GM19043 (cell line): ENCODE results near the gene NCF4.

Source experiments
- ATAC-seq: cut with Tn5 transposase; IDR thresholded peaks from one replicate; pipeline ENCODE4 v1.9.1; 2021; ENCODE audit warnings: low read depth; ENCODE audit not compliant: unreplicated experiment

Gene NCF4

DNA sequence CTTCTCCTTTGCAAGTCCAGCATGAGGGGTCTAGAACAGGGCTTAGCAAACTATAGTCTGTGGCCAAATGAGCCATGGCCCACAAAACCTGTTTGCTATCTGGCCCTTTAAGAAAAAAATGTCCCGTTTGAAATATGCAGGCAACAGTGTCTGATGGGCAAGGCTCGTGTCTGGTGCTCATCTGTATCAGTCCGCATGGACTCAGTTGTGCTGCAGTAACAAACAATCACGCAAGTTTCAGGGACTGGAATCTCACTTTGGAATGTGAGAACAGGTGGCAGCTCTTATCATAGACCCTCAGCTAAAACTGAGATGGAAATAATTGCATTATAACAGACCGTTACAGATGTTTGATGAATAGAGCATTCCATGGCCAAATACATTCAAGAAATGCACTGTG lies 24.9 kb upstream of the NCF4 start:
- ATAC-seq: no peak

DNA sequence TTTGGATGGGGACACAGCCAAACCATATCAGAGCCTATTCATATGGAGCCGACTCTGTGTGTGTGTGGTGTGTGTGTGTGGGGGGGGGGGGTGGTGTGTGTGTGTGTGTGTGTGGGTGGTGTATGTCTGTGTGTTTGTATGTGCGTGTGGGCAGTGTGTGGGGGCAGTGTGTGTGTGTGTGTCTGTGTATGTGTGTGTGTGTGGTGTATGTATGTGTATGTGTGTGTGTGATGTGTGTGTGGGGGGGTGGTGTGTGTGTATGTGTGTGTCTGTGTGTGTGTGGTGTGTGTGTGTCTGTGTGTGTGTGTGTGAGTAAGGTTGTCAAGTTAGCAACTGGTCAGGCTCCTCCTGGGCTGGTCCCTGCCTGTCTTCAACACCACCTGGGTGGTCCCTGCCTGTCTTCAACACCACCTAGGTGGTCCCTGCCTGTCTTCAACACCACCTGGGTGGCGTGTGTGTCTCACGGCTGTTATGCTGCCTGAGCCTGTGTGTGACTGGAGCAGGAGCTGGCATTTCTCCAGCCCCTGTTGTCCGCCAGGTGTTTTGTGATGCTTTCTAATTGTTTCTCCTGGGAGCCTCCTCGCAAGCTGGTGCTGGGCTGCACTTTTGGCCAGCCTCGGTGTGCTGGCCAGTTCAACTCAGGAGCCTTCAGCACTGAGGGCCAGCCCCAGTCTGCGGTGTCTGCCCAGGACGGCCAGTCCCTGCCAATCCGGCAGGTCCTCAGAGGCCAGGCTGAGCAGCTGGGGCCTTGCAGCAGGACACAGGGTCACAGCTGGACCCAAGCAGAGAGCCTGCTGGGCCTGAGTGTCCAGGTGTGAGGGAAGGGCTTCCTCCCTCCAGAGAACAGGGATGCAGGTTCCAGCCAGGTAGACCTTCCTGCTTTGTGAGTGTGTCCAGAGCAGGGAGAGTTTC lies 22.4 kb upstream of the NCF4 start:
- ATAC-seq: no peak

DNA sequence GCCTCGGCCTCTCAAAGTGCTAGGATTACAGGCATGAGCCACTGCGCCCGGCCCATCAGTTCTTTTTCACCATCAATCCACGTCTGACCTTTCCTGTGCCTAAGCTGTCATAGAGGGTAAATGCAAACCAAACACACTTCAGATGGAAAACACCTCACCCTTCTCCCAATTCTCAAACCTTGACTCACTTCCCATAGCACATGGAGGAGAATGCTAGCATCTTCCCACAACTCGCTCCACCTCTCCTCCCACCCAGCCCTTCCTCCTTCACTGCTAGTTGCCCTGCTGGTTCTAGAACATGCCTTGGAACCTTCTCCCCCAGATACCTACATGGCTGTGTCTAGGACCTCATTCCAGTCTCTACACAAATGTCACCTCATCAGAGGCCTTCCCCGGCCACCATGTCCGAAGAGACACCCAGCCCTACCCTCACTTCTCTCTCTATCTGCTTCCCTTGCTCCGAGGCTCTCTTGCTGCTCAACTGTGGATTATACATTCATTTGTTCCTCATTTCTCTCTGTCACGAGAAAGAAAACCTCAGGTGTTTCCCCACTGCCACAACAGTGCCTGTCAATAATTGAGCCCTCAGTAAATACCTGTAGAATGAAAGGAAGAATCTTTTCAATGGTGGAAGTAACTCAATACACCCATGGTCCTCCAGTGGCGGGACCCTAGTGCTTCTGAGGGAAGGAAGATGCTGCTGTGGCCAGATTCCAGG lies 21.3 kb upstream of the NCF4 start:
- no peak for ATAC-seq

DNA sequence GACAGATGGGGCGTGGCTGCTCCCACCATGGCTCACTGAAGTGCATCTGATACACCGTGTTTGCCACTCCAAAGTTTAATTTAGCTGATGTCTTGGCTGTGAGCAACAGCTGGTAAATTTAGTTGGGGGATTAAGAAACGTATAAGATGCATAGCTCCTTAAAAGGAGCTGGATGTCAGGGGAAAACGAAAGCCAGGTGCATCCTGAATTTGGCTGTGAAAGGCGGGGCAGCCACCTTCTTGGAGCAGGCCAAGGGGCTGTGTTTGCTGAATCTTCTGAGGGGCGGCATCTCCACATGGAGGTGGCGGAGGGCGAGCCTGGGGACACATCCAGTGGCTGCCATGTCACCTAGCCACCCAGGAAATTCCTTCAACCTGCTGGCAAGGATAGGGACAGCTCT lies 20.7 kb upstream of the NCF4 start:
- no peak for ATAC-seq

DNA sequence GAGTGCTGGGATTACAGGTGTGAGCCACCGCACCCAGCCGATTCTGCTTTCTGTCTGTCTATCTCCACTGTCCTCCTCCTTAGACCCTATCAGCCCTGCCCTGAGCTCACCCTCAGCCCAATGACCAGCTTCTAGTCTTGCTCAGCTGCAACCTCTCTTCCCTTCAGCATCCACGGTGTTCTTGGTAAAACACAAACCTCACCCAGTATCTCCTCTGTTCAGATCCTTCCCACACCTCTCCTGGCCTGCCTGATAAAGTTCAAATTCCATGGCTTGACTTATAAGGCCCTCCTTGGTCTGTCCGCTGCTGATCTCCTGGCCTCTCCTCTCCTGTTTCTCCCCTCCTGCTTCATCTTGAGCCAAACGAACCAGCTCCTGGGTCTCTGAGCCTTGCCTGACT lies 14.5 kb upstream of the NCF4 start:
- no peak for ATAC-seq

DNA sequence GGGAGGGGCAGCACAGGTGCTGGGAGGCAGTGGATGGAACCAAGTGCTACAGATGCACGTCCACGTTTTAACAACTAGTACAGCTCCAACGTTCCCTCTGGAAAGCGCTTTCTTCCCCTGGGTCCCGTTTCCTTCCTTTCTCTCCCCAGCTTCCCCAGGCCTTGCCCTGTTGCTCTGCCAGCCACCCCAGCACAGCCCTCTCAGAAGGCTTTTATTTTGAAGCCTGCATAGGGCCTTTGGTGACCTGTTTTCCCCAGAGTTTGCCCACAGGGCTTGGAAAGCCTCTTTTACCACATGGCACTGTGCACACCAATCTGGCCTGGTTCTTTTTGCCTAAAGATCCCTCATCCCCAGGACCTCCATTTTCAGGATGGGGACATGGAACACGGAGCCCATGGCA lies 13.9 kb upstream of the NCF4 start:
- ATAC-seq: no peak

DNA sequence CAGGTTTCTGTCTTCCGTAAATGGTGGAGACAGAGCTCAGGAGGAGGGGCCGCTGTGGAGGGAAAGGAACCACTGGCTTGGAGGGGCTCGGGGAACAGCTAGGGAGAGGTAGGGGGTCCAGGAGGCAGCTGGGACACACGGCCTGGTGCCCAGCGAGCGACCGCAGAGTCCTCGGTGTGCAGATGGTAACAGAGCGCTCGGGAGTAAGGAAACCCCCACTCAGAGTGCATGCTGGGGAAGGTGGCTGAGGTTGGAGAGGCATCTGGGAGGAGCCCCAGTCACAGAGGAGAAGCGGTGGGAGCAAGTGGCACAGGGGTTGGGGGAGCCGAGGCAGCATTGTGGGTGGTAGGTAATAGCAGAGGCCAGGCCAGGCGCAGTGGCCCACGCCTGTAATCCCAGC lies 10.8 kb upstream of the NCF4 start:
- no peak for ATAC-seq

DNA sequence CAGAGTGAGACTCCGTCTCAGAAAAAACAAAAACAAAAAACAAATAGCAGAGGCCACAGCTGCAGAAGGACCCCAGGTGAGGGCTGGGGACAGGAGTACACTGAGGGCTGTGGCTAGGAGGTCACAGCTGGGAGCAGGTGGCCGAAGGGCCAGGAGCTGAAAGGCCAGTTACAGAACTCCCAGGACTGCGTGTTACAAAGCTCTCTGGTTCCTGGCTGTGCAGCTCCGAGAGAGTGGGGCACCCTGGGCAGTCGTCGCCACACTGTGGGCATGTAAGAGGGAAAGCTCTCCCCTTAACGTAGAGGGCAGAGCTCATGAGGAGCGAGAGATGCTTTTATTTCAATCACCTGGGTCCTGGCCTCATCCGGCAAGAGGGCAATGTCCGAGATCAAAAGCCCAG lies 10.1 kb upstream of the NCF4 start:
- no peak for ATAC-seq

DNA sequence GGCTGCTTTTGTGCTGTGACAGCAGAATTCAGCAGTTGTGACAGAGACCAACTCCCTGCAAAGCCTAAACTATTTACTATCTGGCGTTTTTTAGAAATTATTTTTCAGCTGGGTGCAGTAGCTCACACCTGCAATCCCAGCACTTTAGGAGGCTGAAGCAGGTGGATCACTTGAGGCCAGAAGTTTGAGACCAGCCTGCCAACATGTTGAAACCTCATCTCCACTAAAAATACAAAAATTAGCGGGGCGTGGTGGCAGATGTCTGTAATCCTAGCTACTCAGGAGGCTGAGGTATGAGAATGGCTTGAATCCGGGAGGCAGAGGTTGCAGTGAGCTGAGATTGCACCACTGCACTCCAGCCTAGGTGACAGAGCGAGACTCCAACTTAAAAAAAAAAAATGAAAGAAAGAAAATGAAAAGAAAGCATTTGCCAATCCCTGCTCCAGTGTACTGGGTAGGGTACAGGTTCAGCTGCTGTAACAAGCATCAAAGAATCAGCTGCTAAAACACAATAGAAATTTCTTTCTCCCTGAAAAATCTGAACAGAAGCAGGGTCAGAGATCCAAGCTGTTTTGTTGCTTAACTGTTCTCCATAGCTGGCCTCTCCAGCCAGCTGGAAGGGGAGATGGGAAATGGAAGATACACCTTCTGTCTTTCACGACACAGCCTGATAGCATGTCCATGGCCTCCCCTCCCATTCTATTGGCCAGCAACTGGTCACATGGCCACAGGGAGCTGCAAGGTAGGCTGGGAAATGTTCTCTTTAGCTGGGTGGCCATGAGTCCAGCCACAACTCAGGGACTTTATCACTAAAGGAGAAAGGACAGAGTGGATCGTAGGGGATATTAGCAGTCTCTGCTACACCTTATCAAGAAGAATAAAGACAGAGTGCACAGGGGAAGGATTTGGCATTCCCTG lies 8.5 kb upstream of the NCF4 start:
- ATAC-seq: no peak

DNA sequence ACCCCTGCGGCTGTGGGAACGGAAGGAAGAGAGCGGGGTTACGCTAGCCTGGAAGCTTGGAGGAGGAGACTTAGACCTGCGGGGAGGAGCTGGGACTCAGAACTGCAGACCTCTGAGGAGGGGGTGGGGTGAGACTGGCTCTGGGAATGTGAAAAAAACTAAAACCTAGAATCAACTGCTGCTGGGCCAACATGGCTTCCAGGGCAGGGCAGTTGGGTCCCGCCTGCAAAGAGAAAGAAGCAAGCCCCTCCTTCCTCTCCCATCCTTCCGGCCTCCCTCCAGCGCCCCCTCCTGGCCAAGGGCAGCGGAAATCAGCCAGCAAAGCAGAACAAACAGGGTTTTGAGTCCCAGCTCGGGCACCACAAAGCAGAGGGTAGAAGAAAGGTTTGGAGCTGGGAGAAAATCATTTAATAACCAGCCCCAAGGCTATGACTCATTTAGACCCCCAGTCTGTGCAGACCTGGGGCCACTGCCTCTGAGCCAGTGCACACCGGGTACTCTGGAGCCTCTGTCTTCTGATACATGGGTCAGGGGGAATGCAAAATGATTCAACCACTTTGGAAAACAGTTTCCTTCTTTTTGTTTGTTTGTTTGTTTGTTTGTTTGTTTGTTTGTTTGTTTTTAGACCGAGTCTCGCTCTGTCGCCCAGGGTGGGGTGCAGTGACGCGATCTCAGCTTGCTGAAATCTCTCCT lies 7.3 kb upstream of the NCF4 start:
- ATAC-seq: no peak

DNA sequence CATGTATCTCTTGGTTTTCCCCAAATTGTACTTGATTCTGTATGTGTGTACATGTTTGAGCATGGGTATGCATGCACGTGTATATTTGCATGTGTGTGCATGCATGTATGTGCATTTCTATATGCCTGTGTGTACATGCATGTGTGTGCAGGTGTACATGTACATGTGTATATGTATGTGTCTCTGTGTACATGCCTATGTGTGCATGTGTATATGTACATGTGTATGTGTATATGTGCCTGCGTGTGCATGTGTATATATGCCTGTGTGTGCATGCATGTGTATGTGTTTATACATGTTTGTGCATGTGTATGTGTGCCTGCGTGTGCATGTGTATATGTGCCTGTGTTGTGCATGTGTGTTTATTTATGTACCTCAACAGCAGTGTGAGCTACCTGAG lies 5.3 kb upstream of the NCF4 start:
- ATAC-seq: no peak

DNA sequence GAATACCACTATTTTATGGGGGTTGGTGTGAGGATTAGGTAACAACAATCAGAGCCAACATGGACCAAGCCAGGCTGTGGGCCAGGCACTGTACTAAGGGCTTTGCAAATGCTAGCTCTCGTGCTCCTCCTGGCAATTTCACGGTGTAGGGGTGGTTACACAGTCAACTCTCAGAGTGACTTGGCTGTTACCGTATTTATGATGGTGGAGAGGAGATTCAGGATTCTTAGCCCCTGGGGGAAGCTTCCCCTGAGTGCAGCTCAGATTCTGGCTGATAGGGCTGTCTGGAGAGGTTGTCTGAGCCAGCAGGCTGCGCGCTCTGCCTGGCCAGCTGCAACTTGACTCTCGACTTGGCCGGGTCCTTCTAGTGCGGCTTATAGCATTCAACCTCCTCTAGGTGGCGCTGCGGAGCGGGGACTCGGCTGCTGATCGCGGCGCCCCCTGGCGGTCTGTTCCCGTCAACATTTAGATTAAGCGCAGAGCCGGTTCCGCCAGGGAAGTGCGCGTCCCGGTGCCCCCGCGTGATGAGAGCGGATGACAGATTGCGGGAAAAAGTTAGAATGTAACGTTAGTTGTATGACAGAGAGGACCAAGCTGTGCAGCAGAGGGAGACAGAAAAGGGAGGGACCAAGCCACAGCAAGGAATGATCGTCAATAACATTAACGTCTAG lies 4.5 kb upstream of the NCF4 start:
- ATAC-seq: no peak

DNA sequence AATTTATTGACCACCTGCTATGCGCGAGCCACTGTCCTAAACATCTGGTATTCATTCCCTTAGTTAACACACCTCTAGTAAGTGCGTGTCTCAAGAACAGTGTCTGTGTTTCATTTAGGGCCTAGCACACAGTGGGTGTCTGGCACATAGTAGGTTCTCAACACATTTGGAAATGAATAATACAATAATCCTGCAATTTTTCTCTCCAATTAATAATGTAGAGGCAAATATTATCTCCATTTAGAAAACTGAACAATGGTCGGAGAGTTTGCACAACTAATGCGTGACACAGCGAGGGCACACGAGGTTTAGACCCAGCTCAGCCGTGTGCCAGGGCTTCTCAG lies 4.0 kb upstream of the NCF4 start:
- ATAC-seq: no peak

DNA sequence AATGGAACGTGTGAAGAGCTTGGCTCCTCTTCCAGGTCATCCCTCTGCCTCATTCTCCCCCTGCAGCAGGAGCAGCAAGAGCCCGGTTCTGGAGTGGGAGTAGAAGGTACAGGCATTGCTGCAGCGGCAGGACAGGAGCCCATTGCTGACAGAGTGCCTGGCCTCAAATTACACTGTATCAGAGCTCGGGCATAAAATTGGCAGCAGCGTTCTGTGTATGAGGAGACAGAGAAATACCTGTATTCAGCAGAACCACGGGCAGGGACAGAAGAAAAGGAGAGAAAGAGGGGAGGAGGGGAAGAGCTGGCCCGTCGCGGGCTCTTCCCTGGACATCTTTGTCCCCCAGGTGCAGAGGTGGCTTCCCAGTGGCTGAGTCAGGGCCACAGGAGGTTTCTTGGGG lies 2.6 kb upstream of the NCF4 start:
- no peak for ATAC-seq

DNA sequence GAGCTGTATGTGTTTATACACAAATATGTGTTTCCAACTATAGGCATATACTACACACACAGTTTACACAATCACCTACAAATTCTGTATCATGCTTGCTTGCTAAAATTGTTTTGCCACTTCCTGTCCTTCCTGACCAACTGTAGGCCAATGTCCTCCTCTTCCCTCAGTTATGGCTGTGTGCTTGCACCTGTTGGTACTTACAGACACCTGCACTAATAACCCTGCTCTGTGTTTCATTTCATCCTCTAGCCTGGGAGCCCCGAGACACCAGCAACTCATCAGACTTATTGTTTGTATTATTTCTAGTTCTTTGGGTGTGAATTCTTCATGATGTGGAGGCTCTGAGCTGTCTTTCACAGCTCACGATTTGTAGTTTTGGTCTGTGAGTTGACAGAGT lies 1.8 kb upstream of the NCF4 start:
- ATAC-seq: no peak

DNA sequence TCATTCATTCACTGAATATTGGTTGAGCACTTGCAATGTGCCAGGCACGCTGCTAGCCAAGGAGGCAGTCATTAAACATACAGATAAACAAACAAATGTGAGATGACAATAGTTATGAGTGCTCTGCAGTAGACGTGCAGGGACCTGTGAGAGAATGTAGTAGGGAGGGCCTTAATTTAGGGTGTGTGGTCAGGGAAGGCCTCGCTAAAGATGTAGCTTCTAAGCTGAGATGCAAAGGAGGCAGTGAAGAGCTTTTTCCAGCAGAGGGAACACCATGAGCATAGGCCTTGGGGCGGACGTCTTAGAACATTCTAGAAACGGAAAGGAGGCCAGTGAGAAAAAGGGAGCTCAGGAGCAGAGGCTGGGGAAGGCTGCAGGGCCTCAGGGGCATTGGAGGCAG lies 789 bp upstream of the NCF4 start:
- ATAC-seq: no peak

DNA sequence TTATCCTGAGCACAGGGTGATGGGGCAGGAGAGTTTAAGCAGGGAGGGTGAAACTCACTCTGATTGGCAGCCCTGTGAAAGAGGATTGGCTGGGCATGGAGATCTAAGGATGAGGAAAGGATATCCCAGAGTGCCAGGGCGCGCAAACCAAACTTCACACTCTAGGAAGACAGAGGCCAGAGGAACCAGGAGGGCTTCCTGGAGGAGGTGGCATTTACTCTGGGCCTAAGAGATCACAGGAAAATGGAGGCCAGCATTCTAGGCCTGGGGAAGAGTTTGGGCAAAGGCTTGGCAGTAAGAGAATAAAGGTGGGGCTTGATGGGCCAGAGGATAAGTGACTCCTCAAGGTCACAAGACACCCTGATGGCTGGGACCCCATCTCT lies 377 bp upstream of the NCF4 start:
- ATAC-seq: no peak

DNA sequence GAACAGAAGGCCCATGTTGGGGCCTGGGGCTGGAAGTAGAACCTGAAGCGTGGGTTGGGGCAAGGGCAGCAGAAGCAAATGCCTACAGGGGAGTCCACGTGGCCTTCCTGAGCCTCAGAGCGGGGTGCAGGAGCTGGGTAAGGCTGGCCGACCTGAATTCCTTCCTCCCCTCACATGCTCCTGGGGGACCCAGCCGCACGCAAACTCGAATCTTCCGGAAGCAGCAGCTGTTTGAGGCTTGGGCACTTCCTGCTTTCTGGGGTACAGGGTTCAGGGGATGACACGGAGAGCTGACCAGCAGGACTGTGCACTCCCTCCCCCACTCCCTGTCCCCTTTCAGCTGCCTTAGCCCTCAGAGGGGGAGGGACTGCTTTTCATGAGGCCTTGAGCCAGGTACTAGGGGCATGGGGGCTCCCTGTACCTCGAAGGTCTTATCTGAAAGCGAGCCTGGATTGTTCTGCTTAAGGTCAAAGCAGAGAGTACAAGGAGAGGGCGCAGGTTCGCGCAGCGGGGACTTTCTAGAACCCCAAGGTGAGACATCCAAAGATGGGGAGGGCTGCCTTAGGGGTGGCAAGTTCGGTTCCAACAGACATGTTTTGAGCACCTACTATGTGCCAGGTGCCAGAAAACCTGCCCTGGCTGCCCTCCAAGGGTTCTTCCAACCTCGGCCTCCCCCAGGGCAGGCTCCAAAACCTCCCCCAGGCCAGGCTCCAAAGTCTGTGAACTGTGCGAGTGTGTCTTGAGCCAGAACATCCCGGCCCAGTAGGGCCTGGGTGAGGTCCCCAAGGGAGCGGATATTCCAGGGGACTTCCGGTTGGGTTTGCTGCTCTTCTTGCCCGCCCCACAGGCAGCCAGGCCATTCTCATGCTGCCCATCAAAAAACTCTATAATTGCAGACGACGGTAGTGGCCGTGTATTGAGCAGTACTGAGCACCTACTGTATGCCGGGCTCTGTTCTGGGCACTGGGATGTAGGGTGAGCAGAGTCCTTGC lies 1.7 kb downstream of the NCF4 start:
- no peak for ATAC-seq

DNA sequence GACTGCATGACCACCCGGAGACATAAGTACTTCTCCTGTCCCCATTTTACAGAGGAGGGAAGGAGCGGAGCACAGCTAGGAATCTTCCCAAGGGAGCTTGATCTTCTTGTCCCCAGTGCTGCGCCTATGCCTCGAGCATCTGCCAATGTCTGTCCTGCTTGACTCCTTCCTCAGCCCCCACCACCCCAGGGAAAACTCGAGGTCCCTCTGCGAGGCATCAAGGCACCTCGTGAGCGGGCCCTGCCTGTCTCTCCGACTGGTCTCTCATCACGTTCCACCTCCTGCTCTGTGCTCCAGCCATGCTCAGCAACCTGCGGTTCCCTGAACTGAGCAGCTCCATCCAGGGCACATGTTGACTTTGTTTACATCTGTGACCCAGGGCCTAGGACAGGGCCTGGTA lies 2.5 kb downstream of the NCF4 start:
- no peak for ATAC-seq
